DND-41 (cell line): ENCODE results near the gene TBL1XR1.

Experiments
- EZH2 ChIP-seq: IDR thresholded peaks from 3 replicates; pipeline ENCODE4 v1.6.1; 2012; ENCODE audit warnings: borderline replicate concordance, low read depth, mild to moderate bottlenecking, moderate library complexity, low read length, inconsistent platforms; ENCODE audit not compliant: severe bottlenecking
- TF ChIP-seq, protein P1 (sequence below): IDR thresholded peaks from 2 replicates; pipeline ENCODE4 v1.5.1; 2012; ENCODE audit warnings: borderline replicate concordance, low read length, moderate library complexity, mild to moderate bottlenecking; ENCODE audit not compliant: poor library complexity, severe bottlenecking; ENCODE audit errors: extremely low read depth

DNA sequence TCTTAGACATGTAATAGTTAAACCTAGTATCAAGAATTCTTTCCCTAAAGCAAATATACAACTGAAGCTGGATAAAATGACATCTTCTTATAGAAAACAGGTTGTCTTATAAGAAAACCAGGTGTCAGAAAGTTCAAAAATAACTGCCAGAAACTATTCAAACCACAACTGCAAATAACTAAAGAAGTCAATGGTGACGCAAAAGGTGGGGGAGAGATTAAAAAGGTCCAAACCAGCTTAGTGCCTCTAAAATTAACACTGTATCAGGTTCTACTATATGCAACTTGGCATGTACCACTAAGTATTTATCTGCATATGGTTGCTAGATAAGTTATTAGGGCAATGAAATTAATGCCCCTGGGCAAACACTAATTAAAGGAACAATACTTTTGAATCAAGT lies 136.8 kb downstream of the TBL1XR1 start:
- TF ChIP-seq, protein P1, sequence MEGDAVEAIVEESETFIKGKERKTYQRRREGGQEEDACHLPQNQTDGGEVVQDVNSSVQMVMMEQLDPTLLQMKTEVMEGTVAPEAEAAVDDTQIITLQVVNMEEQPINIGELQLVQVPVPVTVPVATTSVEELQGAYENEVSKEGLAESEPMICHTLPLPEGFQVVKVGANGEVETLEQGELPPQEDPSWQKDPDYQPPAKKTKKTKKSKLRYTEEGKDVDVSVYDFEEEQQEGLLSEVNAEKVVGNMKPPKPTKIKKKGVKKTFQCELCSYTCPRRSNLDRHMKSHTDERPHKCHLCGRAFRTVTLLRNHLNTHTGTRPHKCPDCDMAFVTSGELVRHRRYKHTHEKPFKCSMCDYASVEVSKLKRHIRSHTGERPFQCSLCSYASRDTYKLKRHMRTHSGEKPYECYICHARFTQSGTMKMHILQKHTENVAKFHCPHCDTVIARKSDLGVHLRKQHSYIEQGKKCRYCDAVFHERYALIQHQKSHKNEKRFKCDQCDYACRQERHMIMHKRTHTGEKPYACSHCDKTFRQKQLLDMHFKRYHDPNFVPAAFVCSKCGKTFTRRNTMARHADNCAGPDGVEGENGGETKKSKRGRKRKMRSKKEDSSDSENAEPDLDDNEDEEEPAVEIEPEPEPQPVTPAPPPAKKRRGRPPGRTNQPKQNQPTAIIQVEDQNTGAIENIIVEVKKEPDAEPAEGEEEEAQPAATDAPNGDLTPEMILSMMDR, result no peak
- TF ChIP-seq EZH2, result no peak
